ENCODE results near the gene ASB13.

DNA sequence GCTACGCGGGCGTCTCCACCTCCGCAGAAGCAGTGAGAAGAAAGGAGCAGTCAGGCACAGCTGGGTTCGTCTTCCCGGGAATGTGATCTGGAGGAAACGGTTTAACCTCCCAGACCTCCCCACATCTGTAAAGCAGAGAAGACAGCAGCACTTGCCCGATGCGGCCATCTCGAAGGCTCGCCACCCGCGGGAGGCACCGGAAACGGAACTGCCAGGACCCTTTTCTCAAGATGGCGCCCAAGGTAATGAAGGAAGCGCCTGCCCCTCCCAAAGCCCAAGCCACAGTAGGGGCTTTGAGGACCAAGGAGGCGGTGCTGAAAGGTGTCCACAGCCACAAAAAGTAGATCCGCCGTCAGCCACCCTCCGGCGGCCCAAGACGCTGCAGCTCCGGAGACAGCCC is 41.7 kb downstream of the ASB13 start:
- TF ChIP-seq, protein P1, sequence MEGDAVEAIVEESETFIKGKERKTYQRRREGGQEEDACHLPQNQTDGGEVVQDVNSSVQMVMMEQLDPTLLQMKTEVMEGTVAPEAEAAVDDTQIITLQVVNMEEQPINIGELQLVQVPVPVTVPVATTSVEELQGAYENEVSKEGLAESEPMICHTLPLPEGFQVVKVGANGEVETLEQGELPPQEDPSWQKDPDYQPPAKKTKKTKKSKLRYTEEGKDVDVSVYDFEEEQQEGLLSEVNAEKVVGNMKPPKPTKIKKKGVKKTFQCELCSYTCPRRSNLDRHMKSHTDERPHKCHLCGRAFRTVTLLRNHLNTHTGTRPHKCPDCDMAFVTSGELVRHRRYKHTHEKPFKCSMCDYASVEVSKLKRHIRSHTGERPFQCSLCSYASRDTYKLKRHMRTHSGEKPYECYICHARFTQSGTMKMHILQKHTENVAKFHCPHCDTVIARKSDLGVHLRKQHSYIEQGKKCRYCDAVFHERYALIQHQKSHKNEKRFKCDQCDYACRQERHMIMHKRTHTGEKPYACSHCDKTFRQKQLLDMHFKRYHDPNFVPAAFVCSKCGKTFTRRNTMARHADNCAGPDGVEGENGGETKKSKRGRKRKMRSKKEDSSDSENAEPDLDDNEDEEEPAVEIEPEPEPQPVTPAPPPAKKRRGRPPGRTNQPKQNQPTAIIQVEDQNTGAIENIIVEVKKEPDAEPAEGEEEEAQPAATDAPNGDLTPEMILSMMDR (IDR thresholded peaks at IDR 0.05) = no peak
- TF ChIP-seq POLR2A (IDR thresholded peaks at IDR 0.05) (no peak), EP300 (IDR thresholded peaks at IDR 0.05) (no peak)

All from sigmoid colon (tissue), 4 donors.